HG02571 (cell line): Measurements from ENCODE around the gene SPTLC1.

Experiments used
- ATAC-seq: cut with Tn5 transposase; IDR thresholded peaks from one replicate; pipeline ENCODE4 v1.9.1; 2021; ENCODE audit warnings: mild to moderate bottlenecking, moderate library complexity; ENCODE audit not compliant: unreplicated experiment

The SPTLC1 gene

DNA sequence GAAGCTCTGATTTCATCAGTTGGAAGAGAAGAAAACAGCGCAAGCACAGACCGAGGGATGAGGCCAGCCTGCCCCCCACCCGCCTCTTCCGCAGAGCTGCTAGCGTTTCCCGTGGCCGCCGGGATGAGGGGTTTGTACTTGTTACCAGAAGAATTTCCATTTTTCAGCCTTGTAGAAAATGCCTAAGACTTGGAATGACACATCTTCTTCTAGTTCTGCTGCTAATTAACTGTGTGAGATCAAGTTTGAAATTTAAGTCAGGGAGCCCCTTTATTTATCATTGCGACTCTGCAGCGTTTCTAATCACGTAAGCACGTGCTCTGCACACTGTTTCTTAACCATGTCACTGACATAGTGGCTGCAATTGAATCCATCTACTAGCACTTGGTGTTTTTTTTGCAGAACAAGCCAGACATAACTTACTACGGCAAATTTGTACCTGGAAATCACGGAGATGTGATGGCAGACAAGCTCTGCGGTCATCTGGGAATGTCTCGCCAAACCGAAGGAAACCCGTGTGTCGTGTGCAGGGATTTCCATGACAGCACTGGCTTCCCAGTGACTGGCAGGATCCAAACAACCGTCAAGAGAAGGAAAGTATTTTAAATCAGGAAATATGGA is 123.4 kb downstream of the SPTLC1 start:
- ATAC-seq: no peak

DNA sequence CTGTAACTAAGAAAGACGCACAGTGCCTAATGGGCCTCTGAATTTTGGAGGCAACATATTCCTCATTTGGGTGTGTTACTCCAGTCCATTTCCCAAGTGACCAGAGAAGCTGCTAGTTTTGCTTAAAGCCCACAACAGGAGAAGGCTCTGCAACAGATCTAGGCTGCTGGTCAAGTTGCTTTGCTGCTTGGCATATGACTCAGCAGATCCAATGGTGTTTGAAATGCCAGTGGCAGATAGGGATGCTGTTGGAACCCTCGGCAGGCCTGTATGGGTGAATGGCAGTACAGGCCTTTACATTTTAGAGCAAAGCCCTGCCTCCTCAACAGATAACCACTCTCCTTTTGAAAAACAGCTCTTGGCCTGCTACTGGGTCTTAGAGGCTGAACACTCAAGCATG is 129.0 kb downstream of the SPTLC1 start:
- ATAC-seq: no peak

DNA sequence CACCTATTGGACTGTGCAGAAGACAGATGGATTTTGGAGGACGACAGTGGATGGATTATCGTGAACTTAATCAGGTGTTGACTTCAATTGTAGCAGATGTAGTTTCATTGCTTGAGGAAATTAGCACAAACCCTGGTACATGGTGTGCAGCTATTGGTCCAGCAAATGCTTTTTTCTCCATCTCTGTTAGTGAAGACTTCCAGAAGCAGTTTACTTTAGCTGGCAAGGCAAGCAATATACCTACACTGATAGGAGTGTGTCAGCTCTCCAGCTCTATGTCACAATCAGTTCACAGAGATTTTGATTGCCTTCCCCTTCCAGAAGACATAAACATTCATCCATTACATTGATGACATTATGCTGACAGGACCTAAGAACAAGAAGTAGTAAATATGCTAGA is 129.5 kb downstream of the SPTLC1 start:
- ATAC-seq: no peak
